ENCODE measurements around the gene MEF2A. TPM values are rescaled to one million over a fixed set of nuclear protein-coding genes. Genes with fewer than 3 reads are reported as not detected.

Gene MEF2A
- total and polyA plus RNA-seq, 2 experiments from 2014 or later, result 91.7 to 556 TPM

- Histone ChIP-seq H3K4me3 (no peak overlapping the region), H3K27me3 (no peaks in the 10 kb centered on the region), H3K27ac (peak overlapping the region; percentile 91), H3K9me3 (ENCODE audit: low read depth) (no peaks in the 10 kb centered on the region), H3K36me3 (peaks cover 28% of the 10 kb centered on the region), H3K4me1 (ENCODE audit: low read depth) (peaks cover 15% of the 10 kb centered on the region)
- no peak for TF ChIP-seq CTCF (IDR thresholded peaks at IDR 0.05; ENCODE audit: low read depth, low read length)
- peak in 1 of 2 donors; percentile 35 for DNase-seq (ENCODE audit: low read depth in 1 of 2, low spot score in 1 of 2)
Observed at GRCh38 chr15:99717161-99718009, 151.6 kb downstream of the MEF2A start.

- Histone ChIP-seq H3K27ac (peak overlapping the region; percentile 91), H3K4me1 (ENCODE audit: low read depth) (peaks cover 15% of the 10 kb centered on the region), H3K9me3 (ENCODE audit: low read depth) (no peaks in the 10 kb centered on the region), H3K4me3 (no peak overlapping the region), H3K27me3 (no peaks in the 10 kb centered on the region), H3K36me3 (peaks cover 17% of the 10 kb centered on the region)
- DNase-seq (ENCODE audit: low read depth in 1 of 2, low spot score in 1 of 2), result no peak
- TF ChIP-seq CTCF (IDR thresholded peaks at IDR 0.05; ENCODE audit: low read depth, low read length), result no peak
Observed at GRCh38 chr15:99718421-99718820, 152.6 kb downstream of the MEF2A start.

GRCh38 chr15:99719096-99719541 is 153.3 kb downstream of the MEF2A start:
- H3K4me1 ChIP-seq (ENCODE audit: low read depth), result peaks cover 15% of the 10 kb centered on the region
- peaks cover 10% of the 10 kb centered on the region for H3K36me3 ChIP-seq
- no peak for TF ChIP-seq CTCF (IDR thresholded peaks at IDR 0.05; ENCODE audit: low read depth, low read length)
- no peaks in the 10 kb centered on the region for H3K27me3 ChIP-seq
- no peaks in the 10 kb centered on the region for H3K9me3 ChIP-seq (ENCODE audit: low read depth)
- no peak overlapping the region for H3K4me3 ChIP-seq
- DNase-seq (ENCODE audit: low read depth in 1 of 2, low spot score in 1 of 2), result peak in 1 of 2 donors; percentile 80
- no peak overlapping the region for H3K27ac ChIP-seq

- DNase-seq (ENCODE audit: low read depth in 1 of 2, low spot score in 1 of 2), result no peak
- Histone ChIP-seq H3K4me3 (no peak overlapping the region), H3K27ac (no peak overlapping the region), H3K4me1 (ENCODE audit: low read depth) (peaks cover 15% of the 10 kb centered on the region), H3K36me3 (peaks cover 6% of the 10 kb centered on the region), H3K9me3 (ENCODE audit: low read depth) (no peaks in the 10 kb centered on the region), H3K27me3 (no peaks in the 10 kb centered on the region)
- TF ChIP-seq CTCF (IDR thresholded peaks at IDR 0.05; ENCODE audit: low read depth, low read length), result no peak
Observed at GRCh38 chr15:99720533-99720932, 154.7 kb downstream of the MEF2A start.

GRCh38 chr15:99721104-99721778 is 155.5 kb downstream of the MEF2A start:
- no peak overlapping the region for H3K27ac ChIP-seq
- H3K9me3 ChIP-seq (ENCODE audit: low read depth), result no peaks in the 10 kb centered on the region
- no peaks in the 10 kb centered on the region for H3K36me3 ChIP-seq
- H3K4me3 ChIP-seq, result no peak overlapping the region
- no peaks in the 10 kb centered on the region for H3K27me3 ChIP-seq
- DNase-seq (ENCODE audit: low read depth in 1 of 2, low spot score in 1 of 2), result no peak
- TF ChIP-seq CTCF (IDR thresholded peaks at IDR 0.05; ENCODE audit: low read depth, low read length), result no peak
- peaks cover 15% of the 10 kb centered on the region for H3K4me1 ChIP-seq (ENCODE audit: low read depth)

All from cardiac muscle cell (in vitro differentiated cells and primary cell).